GM20000 (cell line): ENCODE data around the gene TANC1.

Experiments used
- DNase-seq: peaks from one replicate; pipeline ENCODE4 v3.0.0; 2012; ENCODE audit warnings: low spot score
- TF ChIP-seq, protein P1 (sequence below): IDR thresholded peaks from 2 replicates; pipeline ENCODE4 v1.5.1; 2012; ENCODE audit warnings: mild to moderate bottlenecking, control low read depth; ENCODE audit errors: extremely low read depth, missing control alignments

The TANC1 gene

DNA sequence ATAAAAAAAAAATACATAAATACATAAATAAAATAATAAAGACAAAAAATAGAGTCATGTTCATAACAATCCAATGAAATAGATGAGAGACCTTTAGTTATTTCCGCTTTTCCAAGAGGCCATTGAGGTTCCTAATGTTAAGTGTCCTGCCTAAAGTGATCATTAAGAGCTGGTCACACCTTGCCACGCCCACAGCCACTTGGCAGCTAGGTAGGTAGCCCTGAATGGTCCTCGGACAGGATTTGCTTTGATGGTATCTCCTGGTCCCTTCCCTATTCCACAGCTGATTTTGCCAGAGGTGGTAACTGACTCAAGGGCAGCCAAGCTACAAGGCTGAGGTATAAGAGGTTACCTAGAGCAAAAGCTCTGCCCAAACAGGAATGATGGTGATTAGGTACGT is 24.5 kb upstream of the TANC1 start:
- TF ChIP-seq, protein P1, sequence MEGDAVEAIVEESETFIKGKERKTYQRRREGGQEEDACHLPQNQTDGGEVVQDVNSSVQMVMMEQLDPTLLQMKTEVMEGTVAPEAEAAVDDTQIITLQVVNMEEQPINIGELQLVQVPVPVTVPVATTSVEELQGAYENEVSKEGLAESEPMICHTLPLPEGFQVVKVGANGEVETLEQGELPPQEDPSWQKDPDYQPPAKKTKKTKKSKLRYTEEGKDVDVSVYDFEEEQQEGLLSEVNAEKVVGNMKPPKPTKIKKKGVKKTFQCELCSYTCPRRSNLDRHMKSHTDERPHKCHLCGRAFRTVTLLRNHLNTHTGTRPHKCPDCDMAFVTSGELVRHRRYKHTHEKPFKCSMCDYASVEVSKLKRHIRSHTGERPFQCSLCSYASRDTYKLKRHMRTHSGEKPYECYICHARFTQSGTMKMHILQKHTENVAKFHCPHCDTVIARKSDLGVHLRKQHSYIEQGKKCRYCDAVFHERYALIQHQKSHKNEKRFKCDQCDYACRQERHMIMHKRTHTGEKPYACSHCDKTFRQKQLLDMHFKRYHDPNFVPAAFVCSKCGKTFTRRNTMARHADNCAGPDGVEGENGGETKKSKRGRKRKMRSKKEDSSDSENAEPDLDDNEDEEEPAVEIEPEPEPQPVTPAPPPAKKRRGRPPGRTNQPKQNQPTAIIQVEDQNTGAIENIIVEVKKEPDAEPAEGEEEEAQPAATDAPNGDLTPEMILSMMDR = no peak
- DNase-seq = no peak

DNA sequence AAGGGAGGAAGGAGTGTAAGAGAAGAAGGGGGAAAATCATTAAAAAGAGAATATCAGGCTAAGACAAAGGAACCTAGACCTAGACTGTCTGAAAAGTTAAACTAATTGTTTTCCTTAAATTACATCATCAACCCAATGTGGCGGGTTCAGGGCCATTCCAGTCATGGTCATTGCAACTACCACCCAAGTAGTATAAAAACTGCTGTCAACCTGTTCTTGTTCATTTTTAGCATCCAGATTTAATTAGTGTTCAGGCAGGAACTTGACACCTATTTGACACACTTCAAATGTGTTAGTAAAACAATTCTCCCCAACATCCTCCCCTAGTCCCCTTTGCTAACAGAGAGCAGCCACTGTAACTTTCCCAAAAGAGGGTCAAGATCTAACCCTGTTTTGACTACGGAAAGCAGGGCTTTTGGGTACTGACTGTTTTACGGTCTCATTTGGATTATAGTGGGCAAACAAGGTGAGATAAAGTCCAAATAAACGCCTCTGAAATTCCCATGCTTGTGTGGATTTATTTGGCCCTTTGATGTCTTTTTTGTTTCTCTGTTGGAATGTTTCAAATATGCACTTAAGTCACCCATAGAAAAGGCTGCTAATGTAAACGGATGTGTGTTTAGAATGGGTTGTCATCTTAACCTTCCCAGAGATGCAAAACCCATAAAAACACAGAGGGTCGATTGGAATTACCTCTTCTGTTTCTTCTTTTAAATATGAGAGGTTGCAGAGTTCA is 19.3 kb upstream of the TANC1 start:
- TF ChIP-seq, protein P1 = no peak
- DNase-seq = no peak

DNA sequence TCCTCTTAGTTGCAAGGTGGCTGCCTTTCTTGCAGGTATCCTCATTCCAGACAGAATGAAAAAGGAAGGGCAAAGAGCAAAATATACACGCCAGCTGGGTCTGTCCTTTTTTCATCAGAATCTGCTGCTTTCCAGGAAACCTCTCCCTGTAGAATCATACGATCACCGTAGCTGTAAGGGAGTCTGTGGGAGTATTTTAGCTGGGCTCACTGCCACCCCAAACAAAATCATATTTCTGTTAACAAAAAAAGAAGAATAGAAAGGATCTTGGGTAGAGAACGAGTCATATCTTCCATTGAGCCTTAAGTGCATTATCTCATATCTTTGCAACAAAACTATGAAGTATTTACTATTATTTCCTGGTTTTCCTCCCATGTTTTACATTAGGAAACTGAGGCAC is 15.0 kb upstream of the TANC1 start:
- DNase-seq = no peak
- TF ChIP-seq, protein P1 = no peak

DNA sequence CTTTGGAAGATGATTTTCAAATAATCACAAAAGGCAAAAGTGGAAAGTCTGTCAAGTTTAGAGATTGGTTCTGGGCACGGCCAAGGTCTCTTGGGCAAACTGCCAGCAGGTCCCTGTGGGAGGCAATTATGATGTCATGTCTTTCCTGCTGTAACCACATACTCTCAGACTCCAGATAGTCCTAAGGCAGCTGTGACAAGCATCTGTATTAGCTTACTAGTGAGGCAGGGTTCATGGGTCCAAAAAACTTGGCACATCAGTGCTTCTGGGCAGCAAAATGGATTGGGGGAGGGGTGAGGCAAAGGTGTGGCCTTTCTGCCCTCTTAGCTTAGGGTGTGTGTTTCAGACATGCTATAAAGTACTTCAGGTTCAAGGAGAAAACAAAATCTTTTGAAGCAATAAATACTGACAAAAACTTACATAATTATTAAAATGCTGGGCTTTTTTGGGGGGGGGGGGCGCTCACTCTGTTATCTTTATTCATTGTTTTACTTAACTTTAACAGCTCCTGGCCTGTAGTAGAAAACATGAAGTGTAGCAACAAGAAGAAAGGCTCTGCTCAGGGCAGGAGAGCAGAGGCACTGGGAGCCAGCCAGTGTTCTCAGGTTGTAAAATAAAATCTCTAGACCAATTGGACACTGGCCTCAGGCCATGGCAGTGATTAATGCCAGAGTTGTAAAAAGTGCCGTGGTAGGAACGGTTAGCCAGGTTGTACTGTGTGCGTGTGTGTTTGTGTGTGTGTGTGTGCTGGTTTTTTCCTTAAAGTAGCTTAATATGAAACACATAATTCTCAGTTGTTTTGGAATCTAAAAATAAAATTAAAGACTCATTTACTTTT is 14.3 kb upstream of the TANC1 start:
- TF ChIP-seq, protein P1 = no peak
- DNase-seq = no peak

DNA sequence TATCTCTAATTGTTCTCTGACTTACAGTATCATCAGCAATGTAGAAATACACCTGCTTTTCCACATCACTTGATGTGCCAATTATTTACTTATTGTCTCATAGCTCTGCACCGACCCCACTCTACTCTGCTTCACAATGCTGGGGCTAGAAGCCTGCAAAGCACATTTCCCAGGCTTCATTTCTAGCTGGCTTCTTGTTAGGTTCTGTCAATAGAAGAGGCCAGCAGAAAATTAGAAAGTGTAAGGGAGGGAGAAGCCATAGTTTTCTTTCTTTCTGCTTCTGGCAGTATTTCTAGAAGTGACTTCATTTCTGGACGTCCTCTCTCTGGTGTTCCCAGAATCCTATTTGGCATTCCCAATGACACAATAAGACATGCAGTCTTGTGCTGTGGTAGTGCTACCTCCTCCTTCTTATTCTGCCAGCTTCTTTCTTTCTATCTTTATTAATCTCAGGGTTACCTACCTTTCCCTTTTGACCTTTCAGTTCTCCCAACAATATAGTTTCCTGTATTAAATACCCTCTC is 12.5 kb upstream of the TANC1 start:
- TF ChIP-seq, protein P1 = no peak
- no peak for DNase-seq

DNA sequence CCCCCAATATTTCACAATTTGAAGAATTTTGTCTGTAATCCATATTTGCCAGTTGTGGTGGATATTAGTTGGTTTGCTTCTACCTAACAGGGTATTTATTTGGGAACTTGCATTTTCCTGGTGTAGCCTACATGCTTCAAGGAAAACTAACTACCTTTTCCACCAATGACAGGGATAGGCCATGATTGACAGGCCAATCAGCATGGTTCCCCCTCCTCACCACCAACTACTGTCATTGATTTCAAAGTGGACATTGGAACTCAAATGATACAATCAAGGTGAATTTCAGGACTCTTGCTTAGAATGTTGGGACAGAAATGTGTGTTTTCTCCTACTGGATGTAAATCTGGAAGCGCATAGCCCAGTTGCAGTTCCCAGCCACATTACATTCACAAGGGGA is 10.1 kb upstream of the TANC1 start:
- no peak for DNase-seq
- TF ChIP-seq, protein P1 = no peak

DNA sequence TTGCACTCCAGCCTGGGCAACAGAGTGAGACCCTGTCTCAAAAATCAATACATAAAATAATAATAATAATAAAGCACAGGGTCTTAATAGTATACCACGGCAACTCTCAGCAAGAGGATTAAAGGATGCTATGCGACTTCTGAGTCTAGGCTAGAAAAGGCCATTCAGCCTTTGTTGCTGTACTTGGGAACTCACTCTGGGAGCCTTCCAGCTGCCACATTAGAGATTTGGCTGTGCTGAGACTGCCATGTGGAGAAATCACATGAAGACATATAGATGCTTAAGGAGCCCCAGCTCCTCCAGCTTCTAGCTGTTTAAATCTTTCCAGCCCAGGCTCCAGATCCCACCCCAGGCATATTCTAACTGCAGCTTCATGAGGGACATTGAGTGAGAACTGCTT is 8.2 kb upstream of the TANC1 start:
- TF ChIP-seq, protein P1 = no peak
- no peak for DNase-seq
